Lower lobe of right lung (tissue), 2 donors: ENCODE results near the gene PCP4L1. TPM values are rescaled to one million over a fixed set of nuclear protein-coding genes. Genes with fewer than 3 reads are reported as not detected.

Experiments
- ATAC-seq, 2 donors: fragments of 200-7000 bp; cut with Tn5 transposase; one replicate each; pipeline ENCODE4 v1.9.1; 2020 to 2022; ENCODE audit warnings: mild to moderate bottlenecking in 2 of 2, moderate library complexity in 2 of 2
- DNase-seq: peaks from one replicate; pipeline ENCODE4 v3.0.0-alpha.2; 2020
- H3K27ac ChIP-seq: fragments of 200-600 bp; one replicate; pipeline ENCODE4 v1.8.0; 2022
- H3K27me3 ChIP-seq: fragments of 200-600 bp; one replicate; pipeline ENCODE4 v1.8.0; 2022; ENCODE audit warnings: low read depth
- H3K36me3 ChIP-seq: fragments of 200-600 bp; one replicate; pipeline ENCODE4 v1.8.0; 2022; ENCODE audit warnings: mild to moderate bottlenecking
- H3K4me1 ChIP-seq: fragments of 200-600 bp; one replicate; pipeline ENCODE4 v1.8.0; 2022
- H3K4me3 ChIP-seq: fragments of 200-600 bp; one replicate; pipeline ENCODE4 v1.8.0; 2022; ENCODE audit warnings: mild to moderate bottlenecking
- H3K9me3 ChIP-seq: fragments of 200-600 bp; one replicate; pipeline ENCODE4 v1.8.0; 2022
- intact Hi-C: fragments of 100-400 bp; cut with DNase I; formaldehyde crosslinking; loops from one replicate; pipeline ENCODE4 v1.11.0; 2022
- total RNA-seq: library from RNA; stranded (reverse); fragmentation: NEBNext Ultra II Directional; extraction: Animal tissue kit (Norgen Biotek cat#: 25700); gene quantifications from one replicate; pipeline ENCODE4 v1.2.1, GENCODE V29; 2021
- TF ChIP-seq, protein P1 (sequence below): fragments of 200-600 bp; IDR thresholded peaks from one replicate; pipeline ENCODE4 v1.8.0; 2022; ENCODE audit warnings: antibody characterized with exemption, mild to moderate bottlenecking
- donor health status: DM: no; HTN: yes; CAD: no; lungs with severe emphysema.

The PCP4L1 gene
- total RNA-seq, 1 donor from 2014 or later, result 8.9 TPM

DNA sequence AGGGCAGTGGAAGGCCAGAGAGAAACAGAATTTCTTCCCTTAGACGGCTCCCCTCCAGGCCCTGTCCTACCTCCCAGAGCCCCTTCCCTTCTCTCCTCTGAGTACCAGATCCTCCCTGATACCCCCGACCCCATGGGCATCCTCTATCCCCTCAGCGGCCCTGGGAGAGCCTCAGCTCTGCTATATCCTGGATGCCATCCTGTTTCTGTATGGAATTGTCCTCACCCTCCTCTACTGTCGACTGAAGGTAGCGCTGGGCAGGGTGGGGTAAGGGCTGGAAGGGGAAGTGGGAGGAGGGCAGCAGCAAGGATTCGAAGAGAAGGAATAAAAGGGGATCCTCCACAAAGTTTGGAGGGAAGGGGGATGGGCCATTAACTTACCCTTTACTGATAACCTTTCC lies 40.7 kb upstream of the PCP4L1 start:
- no peaks in the 10 kb centered on the region for H3K9me3 ChIP-seq
- H3K36me3 ChIP-seq, result peaks cover 21% of the 10 kb centered on the region
- no peak for DNase-seq

DNA sequence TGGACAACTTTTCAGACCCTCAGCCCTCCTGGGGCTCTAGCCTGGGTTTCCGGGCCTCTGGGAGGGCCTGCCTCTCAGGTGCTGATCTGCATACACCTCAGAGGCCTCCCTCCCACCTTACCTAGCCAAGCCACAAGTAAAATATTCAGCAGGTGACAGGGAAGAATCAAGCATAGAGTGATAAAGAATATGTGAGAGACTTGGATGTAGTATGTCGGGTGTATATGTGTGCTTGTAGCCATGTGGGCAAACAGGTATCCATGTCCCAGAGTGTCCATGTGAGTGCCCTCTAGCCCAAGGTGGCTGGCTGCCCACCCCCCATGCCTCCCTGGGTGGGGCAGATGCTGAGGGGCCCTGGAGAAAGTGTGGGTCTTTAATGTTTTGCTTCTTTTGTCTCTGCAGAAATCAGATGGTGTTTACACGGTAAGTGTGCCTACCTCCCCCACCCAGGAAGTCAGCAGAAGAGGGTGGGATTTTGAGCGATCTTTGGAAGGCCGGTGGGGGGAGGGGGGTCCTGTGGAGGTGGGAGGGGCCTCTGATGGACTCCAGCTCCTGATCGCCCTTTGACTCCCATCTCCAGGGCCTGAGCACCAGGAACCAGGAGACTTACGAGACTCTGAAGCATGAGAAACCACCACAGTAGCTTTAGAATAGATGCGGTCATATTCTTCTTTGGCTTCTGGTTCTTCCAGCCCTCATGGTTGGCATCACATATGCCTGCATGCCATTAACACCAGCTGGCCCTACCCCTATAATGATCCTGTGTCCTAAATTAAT lies 40.1 kb upstream of the PCP4L1 start:
- H3K4me1 ChIP-seq, result no peaks in the 10 kb centered on the region
- ATAC-seq (no peak), DNase-seq (no peak)
- peaks cover 14% of the 10 kb centered on the region for H3K36me3 ChIP-seq
- peak overlapping the region; percentile 52 for H3K4me3 ChIP-seq
- H3K27me3 ChIP-seq, result no peaks in the 10 kb centered on the region
- no peaks in the 10 kb centered on the region for H3K9me3 ChIP-seq
- peak overlapping the region; percentile 85 for H3K27ac ChIP-seq
- TF ChIP-seq, protein P1, sequence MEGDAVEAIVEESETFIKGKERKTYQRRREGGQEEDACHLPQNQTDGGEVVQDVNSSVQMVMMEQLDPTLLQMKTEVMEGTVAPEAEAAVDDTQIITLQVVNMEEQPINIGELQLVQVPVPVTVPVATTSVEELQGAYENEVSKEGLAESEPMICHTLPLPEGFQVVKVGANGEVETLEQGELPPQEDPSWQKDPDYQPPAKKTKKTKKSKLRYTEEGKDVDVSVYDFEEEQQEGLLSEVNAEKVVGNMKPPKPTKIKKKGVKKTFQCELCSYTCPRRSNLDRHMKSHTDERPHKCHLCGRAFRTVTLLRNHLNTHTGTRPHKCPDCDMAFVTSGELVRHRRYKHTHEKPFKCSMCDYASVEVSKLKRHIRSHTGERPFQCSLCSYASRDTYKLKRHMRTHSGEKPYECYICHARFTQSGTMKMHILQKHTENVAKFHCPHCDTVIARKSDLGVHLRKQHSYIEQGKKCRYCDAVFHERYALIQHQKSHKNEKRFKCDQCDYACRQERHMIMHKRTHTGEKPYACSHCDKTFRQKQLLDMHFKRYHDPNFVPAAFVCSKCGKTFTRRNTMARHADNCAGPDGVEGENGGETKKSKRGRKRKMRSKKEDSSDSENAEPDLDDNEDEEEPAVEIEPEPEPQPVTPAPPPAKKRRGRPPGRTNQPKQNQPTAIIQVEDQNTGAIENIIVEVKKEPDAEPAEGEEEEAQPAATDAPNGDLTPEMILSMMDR, result no peak
- intact Hi-C loops, result no loop called here

More for the DNA sequence above, 40.7 kb upstream of the PCP4L1 start:
- no peaks in the 10 kb centered on the region for H3K4me1 ChIP-seq
- intact Hi-C loops, result no loop called here
- no peaks in the 10 kb centered on the region for H3K27me3 ChIP-seq
- ATAC-seq, result no peak
- H3K4me3 ChIP-seq, result peak overlapping the region; percentile 52
- peak overlapping the region; percentile 85 for H3K27ac ChIP-seq
- TF ChIP-seq, protein P1, result no peak

DNA sequence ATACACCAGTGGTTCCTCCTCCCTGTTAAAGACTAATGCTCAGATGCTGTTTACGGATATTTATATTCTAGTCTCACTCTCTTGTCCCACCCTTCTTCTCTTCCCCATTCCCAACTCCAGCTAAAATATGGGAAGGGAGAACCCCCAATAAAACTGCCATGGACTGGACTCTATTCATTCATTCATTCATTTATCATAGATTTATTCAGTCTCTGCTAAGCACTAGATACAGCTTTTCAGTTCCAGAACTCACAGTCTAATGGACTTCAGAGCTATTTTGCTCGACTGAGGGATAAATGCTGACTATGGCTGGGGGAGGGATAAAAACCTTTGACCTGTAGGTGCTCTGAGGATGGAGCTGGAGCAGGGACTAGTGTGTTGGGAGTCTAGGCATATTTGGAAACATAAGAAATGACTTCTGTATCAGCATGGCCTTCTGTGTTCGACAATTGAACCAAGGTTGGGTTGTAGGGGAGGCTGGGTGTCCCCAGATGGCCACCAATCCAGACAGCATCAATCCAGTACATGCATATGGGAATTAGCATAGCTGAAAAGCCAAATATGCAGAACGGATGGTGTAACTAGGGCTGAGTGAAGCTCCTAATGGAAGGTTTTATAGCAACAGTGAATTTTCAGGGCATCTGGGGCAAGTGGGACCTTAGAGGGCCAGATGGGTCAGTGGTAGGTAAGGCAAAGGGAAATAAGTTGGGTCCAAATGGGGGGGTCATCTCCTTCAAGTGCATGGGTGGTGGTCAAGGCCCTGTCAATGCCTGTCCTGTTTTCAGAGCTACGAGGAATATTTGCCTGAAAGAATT lies 39.3 kb upstream of the PCP4L1 start:
- intact Hi-C loops, result no loop called here
- H3K36me3 ChIP-seq, result peaks cover 6% of the 10 kb centered on the region
- no peaks in the 10 kb centered on the region for H3K27me3 ChIP-seq
- ATAC-seq (no peak), DNase-seq (no peak)
- H3K4me3 ChIP-seq, result no peak overlapping the region
- no peak overlapping the region for H3K27ac ChIP-seq
- no peaks in the 10 kb centered on the region for H3K9me3 ChIP-seq
- TF ChIP-seq, protein P1, result no peak
- no peaks in the 10 kb centered on the region for H3K4me1 ChIP-seq

DNA sequence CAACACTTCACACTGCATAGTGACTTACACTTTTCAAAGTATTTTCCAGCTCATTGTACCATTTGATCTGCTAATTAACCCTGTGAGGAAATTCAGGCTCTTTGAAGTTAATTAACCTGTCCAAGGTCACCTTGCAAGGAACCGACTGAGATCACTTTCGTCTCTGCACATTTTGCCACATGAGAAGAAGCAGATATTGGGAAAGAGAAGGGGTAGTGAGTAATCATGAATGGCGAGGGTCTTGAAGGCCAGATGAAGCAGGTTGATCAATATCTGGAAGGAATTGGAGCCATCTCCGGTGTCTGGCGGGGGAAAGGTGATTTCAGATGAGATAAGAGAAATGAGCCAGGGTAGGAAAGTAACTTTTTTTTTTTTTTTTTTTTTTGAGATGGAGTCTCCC lies 38.5 kb upstream of the PCP4L1 start:
- intact Hi-C loops, result no loop called here
- no peaks in the 10 kb centered on the region for H3K9me3 ChIP-seq
- ATAC-seq, result no peak
- no peak for DNase-seq
- no peak overlapping the region for H3K27ac ChIP-seq
- H3K27me3 ChIP-seq, result no peaks in the 10 kb centered on the region
- H3K4me3 ChIP-seq, result no peak overlapping the region
- no peaks in the 10 kb centered on the region for H3K36me3 ChIP-seq
- TF ChIP-seq, protein P1, result no peak
- peaks cover 2% of the 10 kb centered on the region for H3K4me1 ChIP-seq

DNA sequence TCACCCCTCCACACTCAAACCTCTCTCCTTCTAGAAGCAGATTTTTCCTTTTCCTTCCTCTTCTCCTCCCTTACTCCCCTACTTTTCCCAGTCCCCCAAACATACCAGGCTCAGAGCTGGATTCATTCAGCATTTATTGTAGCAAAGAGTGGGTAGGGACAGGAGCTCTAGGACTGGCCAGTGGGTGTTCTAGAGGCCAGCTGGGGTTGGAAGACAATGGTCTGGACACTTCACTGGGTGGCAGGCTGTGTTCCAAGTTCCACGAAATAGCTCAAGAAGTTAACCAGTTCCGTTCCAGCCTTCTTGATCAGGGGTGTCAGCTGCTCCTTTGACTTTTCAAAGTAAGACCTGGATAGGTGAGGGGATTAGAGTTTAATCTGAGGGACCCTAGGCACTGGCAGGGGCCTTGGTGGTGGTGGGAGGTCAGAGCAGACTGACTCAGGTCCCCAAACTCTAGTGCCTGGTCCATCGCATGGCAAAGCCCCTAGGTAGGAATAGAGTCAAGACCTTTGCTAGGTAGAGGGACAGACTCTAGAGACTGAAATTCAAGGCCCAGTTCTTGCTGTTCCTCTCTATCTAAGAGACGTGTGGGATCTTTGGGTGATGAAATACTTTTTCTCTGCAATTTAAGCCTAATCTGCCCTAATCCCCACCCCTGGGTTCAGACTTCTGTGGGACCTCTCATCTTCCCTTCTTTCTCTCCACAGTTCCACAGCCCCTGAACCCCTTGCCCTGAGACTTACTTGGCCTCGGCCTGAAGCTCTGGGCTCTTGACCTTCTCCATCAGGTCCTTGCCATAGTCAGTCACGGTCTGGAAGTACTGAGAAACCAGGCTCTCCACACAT lies 36.1 kb upstream of the PCP4L1 start:
- DNase-seq (no peak), ATAC-seq (no peak)
- TF ChIP-seq, protein P1, result no peak
- Histone ChIP-seq H3K27me3 (no peaks in the 10 kb centered on the region), H3K27ac (no peak overlapping the region), H3K9me3 (no peaks in the 10 kb centered on the region), H3K4me1 (peaks cover 22% of the 10 kb centered on the region), H3K4me3 (no peak overlapping the region), H3K36me3 (no peaks in the 10 kb centered on the region)
- intact Hi-C loops, result no loop called here
